Epithelial cell of proximal tubule (primary cell): ENCODE measurements around the gene KCNK15. TPM values are rescaled to one million over a fixed set of nuclear protein-coding genes. Genes with fewer than 3 reads are reported as not detected.

Experiments used
- DNase-seq: peaks from one replicate; pipeline ENCODE4 v3.0.0-alpha.2; 2011; ENCODE audit warnings: low read depth
- H3K4me3 ChIP-seq: 2 replicates; pipeline ENCODE4 v1.5.1; 2011; ENCODE audit warnings: low read depth, mild to moderate bottlenecking, low read length
- CTCF ChIP-seq: conservative IDR thresholded peaks from 2 replicates; pipeline ENCODE4 v1.5.1; 2012; ENCODE audit warnings: low read depth, mild to moderate bottlenecking, low read length
- total RNA-seq: library from RNA; depleted of rRNA; stranded (reverse); fragments of >200 nt; gene quantifications from 2 replicates; pipeline ENCODE4 v1.2.3, GENCODE V29; 2015

The KCNK15 gene
- total RNA-seq, 1 donor from 2014 or later = not detected

- H3K4me3 ChIP-seq = no peak overlapping the region
- DNase-seq = no peak
- no peak for TF ChIP-seq CTCF
Measured at GRCh38 chr20:44727651-44728050, 18.0 kb upstream of the KCNK15 start.

- peak overlapping the region; percentile 6 for H3K4me3 ChIP-seq
- no peak for TF ChIP-seq CTCF
- peak; percentile 85 for DNase-seq
Measured at GRCh38 chr20:44728801-44729443, 16.7 kb upstream of the KCNK15 start.

- DNase-seq = peak; percentile 94
- no peak overlapping the region for H3K4me3 ChIP-seq
- TF ChIP-seq CTCF = no peak
Measured at GRCh38 chr20:44730441-44730840, 15.2 kb upstream of the KCNK15 start.

GRCh38 chr20:44731657-44732056 is 14.0 kb upstream of the KCNK15 start:
- DNase-seq = no peak
- H3K4me3 ChIP-seq = no peak overlapping the region
- no peak for TF ChIP-seq CTCF

- no peak for DNase-seq
- no peak for TF ChIP-seq CTCF
Measured at GRCh38 chr20:44732327-44732726, 13.3 kb upstream of the KCNK15 start.

GRCh38 chr20:44733341-44734069 is 12.2 kb upstream of the KCNK15 start:
- TF ChIP-seq CTCF = peak; percentile 92
- no peak for DNase-seq
- H3K4me3 ChIP-seq = no peak overlapping the region

More at GRCh38 chr20:44732327-44732726, 13.3 kb upstream of the KCNK15 start:
- no peak overlapping the region for H3K4me3 ChIP-seq
